Measurements from ENCODE around the gene DSCAML1.

DSCAML1 gene

DNA sequence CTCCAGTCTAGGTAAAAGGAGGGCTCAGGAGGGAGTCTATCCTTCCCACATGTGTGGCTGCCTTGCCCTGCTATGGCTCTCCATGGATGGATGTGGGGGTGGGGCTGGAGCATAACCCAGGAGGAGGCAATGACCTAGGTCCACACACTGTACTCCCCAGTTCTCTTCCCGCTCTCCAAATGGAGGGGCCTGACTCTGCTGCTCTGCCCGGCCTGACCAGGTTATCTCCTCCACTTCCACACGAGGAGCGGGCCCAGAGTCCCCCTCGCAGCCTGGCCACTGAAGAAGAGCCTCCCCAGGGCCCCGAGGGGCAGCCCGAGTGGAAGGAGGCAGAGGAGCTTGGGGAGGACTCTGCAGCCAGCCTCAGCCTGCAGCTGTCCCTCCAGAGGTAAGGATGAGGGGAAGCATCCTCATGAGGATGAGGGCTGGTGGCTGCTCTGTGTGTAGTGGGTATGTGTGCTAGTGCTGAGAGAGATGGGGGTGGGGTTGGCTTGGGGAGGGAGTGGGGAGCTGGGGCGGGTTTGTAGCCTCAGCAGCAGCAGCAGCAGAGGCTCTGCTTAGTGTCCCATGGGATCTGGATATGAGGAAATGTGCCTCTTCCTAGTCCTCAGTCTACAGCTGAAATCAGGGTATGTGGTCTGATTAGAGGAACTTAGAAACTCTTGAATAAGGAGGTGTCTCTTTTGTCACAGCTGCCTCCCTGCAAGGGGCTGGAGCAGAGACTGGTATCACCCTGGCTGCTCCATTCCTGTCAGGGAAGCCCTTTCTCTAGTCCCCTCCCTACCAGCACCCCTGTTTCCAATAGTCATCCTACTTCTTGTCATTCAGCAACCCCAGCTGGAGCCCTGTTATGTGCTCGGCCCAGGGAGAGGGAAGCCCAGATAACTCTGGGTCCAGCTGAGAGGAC, 415.3 kb downstream of the DSCAML1 start:
- TF ChIP-seq ZNF8 (CRISPR knock-in tag; IDR thresholded peaks at IDR 0.05) (no peak), SNAI2 (CRISPR knock-in tag; IDR thresholded peaks at IDR 0.05) (no peak), BACH2 (CRISPR knock-in tag; IDR thresholded peaks at IDR 0.05; ENCODE audit: borderline replicate concordance) (no peak), TOX (CRISPR knock-in tag; IDR thresholded peaks at IDR 0.05; ENCODE audit: borderline replicate concordance) (no peak), ZNF565 (CRISPR knock-in tag; conservative IDR thresholded peaks at IDR 0.05; ENCODE audit: low read depth) (no peak), GLIS3 (CRISPR knock-in tag; IDR thresholded peaks at IDR 0.05) (no peak), ZNF70 (CRISPR knock-in tag; IDR thresholded peaks at IDR 0.05) (no peak)
- TF ChIP-seq, protein P1, sequence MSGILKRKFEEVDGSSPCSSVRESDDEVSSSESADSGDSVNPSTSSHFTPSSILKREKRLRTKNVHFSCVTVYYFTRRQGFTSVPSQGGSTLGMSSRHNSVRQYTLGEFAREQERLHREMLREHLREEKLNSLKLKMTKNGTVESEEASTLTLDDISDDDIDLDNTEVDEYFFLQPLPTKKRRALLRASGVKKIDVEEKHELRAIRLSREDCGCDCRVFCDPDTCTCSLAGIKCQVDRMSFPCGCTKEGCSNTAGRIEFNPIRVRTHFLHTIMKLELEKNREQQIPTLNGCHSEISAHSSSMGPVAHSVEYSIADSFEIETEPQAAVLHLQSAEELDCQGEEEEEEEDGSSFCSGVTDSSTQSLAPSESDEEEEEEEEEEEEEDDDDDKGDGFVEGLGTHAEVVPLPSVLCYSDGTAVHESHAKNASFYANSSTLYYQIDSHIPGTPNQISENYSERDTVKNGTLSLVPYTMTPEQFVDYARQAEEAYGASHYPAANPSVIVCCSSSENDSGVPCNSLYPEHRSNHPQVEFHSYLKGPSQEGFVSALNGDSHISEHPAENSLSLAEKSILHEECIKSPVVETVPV (CRISPR knock-in tag; IDR thresholded peaks at IDR 0.05) = no peak
- TF ChIP-seq, protein P2, sequence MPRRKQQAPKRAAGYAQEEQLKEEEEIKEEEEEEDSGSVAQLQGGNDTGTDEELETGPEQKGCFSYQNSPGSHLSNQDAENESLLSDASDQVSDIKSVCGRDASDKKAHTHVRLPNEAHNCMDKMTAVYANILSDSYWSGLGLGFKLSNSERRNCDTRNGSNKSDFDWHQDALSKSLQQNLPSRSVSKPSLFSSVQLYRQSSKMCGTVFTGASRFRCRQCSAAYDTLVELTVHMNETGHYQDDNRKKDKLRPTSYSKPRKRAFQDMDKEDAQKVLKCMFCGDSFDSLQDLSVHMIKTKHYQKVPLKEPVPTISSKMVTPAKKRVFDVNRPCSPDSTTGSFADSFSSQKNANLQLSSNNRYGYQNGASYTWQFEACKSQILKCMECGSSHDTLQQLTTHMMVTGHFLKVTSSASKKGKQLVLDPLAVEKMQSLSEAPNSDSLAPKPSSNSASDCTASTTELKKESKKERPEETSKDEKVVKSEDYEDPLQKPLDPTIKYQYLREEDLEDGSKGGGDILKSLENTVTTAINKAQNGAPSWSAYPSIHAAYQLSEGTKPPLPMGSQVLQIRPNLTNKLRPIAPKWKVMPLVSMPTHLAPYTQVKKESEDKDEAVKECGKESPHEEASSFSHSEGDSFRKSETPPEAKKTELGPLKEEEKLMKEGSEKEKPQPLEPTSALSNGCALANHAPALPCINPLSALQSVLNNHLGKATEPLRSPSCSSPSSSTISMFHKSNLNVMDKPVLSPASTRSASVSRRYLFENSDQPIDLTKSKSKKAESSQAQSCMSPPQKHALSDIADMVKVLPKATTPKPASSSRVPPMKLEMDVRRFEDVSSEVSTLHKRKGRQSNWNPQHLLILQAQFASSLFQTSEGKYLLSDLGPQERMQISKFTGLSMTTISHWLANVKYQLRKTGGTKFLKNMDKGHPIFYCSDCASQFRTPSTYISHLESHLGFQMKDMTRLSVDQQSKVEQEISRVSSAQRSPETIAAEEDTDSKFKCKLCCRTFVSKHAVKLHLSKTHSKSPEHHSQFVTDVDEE (CRISPR knock-in tag; IDR thresholded peaks at IDR 0.05) = no peak

DNA sequence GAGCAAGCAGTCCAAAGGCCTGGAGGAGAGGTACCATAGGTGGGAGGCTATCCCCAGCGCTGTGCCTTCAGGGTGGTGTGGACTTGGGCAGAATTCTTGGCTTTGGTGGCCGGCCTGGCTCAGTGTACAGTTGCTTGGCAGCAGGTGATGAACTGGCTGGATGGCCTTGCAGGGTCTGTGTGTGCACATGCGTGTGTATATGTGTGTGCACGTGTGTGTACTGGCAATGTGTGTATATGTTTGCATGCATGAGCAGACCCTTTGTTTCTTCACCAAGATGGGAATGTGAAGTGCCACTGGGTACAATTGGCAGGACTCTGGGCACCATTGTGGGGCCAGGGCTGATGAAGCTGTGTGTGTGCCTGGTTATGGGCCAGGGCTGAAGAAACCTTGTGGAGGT, 416.3 kb downstream of the DSCAML1 start:
- TF ChIP-seq ZNF70 (CRISPR knock-in tag; IDR thresholded peaks at IDR 0.05) = no peak
- no peak for TF ChIP-seq ESRRG (CRISPR knock-in tag; IDR thresholded peaks at IDR 0.05)
- TF ChIP-seq ZNF565 (CRISPR knock-in tag; conservative IDR thresholded peaks at IDR 0.05; ENCODE audit: low read depth) = no peak
- no peak for TF ChIP-seq ARNTL (CRISPR knock-in tag; IDR thresholded peaks at IDR 0.05; ENCODE audit: borderline replicate concordance, low read depth)
- TF ChIP-seq ISL1 (CRISPR knock-in tag; IDR thresholded peaks at IDR 0.05) = no peak
- no peak for TF ChIP-seq TCF4 (CRISPR knock-in tag; IDR thresholded peaks at IDR 0.05; ENCODE audit: borderline replicate concordance)
- TF ChIP-seq SNAI2 (CRISPR knock-in tag; IDR thresholded peaks at IDR 0.05) = no peak
- TF ChIP-seq ZC3H10 (CRISPR knock-in tag; IDR thresholded peaks at IDR 0.05) = no peak
- TF ChIP-seq, protein P3, sequence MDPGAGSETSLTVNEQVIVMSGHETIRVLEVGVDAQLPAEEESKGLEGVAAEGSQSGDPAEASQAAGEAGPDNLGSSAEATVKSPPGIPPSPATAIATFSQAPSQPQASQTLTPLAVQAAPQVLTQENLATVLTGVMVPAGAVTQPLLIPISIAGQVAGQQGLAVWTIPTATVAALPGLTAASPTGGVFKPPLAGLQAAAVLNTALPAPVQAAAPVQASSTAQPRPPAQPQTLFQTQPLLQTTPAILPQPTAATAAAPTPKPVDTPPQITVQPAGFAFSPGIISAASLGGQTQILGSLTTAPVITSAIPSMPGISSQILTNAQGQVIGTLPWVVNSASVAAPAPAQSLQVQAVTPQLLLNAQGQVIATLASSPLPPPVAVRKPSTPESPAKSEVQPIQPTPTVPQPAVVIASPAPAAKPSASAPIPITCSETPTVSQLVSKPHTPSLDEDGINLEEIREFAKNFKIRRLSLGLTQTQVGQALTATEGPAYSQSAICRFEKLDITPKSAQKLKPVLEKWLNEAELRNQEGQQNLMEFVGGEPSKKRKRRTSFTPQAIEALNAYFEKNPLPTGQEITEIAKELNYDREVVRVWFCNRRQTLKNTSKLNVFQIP (CRISPR knock-in tag; IDR thresholded peaks at IDR 0.05; ENCODE audit: borderline replicate concordance, low read depth) = no peak
- TF ChIP-seq, protein P4, sequence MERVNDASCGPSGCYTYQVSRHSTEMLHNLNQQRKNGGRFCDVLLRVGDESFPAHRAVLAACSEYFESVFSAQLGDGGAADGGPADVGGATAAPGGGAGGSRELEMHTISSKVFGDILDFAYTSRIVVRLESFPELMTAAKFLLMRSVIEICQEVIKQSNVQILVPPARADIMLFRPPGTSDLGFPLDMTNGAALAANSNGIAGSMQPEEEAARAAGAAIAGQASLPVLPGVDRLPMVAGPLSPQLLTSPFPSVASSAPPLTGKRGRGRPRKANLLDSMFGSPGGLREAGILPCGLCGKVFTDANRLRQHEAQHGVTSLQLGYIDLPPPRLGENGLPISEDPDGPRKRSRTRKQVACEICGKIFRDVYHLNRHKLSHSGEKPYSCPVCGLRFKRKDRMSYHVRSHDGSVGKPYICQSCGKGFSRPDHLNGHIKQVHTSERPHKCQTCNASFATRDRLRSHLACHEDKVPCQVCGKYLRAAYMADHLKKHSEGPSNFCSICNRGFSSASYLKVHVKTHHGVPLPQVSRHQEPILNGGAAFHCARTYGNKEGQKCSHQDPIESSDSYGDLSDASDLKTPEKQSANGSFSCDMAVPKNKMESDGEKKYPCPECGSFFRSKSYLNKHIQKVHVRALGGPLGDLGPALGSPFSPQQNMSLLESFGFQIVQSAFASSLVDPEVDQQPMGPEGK (CRISPR knock-in tag; IDR thresholded peaks at IDR 0.05; ENCODE audit: borderline replicate concordance) = no peak
- TF ChIP-seq, protein P1 (CRISPR knock-in tag; IDR thresholded peaks at IDR 0.05) = no peak
- TF ChIP-seq ZFP30 (CRISPR knock-in tag; IDR thresholded peaks at IDR 0.05) = no peak
- no peak for TF ChIP-seq RARB (CRISPR knock-in tag; IDR thresholded peaks at IDR 0.05)
- TF ChIP-seq, protein P2 (CRISPR knock-in tag; IDR thresholded peaks at IDR 0.05) = no peak
- no peak for TF ChIP-seq TOX (CRISPR knock-in tag; IDR thresholded peaks at IDR 0.05; ENCODE audit: borderline replicate concordance)
- TF ChIP-seq ZNF8 (CRISPR knock-in tag; IDR thresholded peaks at IDR 0.05) = no peak
- no peak for ATAC-seq

More for the DNA sequence above, 415.3 kb downstream of the DSCAML1 start:
- no peak for ATAC-seq

Data from SK-N-SH treated with all-trans-retinoic acid at 6 μM for 48 hours (cell line).